Caco-2 (cell line): Measurements from ENCODE around the gene IQSEC3. TPM values are rescaled to one million over a fixed set of nuclear protein-coding genes. Genes with fewer than 3 reads are reported as not detected.

ENCODE experiments used
- BruUV-seq: library from RNA; stranded (reverse); fragments of 400-500 nt; replicated peaks from 2 replicates; lab custom pipeline; 2021; lab: Mats Ljungman, UMichigan
- CTCF ChIA-PET: fragments of 300-600 bp; sonication (Branson Sonifier 250); formaldehyde crosslinking; loops from one replicate; lab custom pipeline; 2022; ENCODE audit warnings: antibody characterized with exemption; lab: Charles Lee
- POLR2A ChIA-PET: fragments of 300-600 bp; sonication (Branson Sonifier 250); formaldehyde crosslinking; loops from one replicate; lab custom pipeline; 2022; ENCODE audit warnings: antibody characterized with exemption; lab: Charles Lee
- DNase-seq, 2 experiments: peaks; one replicate each; pipeline versions ENCODE4 v3.0.0 to v3.0.0-alpha.2; 2020 to 2022
- H3K27me3 ChIP-seq: replicated peaks from 2 replicates; pipeline ENCODE4 v1.6.0; 2011; ENCODE audit warnings: low read length; ENCODE audit not compliant: control insufficient read depth, insufficient read depth
- H3K36me3 ChIP-seq: 2 replicates; pipeline ENCODE4 v1.5.1; 2011; ENCODE audit warnings: low read length; ENCODE audit not compliant: control insufficient read depth, insufficient read depth
- H3K4me1 ChIP-seq: fragments of 250-450 bp; sonication (Bioruptor Pico); 2 replicates; pipeline ENCODE4 v1.5.1; 2020; ENCODE audit warnings: mild to moderate bottlenecking
- H3K4me3 ChIP-seq: 2 replicates; pipeline ENCODE4 v1.5.1; 2011; ENCODE audit warnings: low read depth, mild to moderate bottlenecking, control low read depth, low read length
- H3K9me3 ChIP-seq: fragments of 250-450 bp; sonication (Bioruptor Pico); 2 replicates; pipeline ENCODE4 v1.5.1; 2020; ENCODE audit warnings: mild to moderate bottlenecking, moderate library complexity
- H3K27ac Mint-ChIP-seq: one replicate; pipeline ENCODE4 v1.8.0; 2022; ENCODE audit warnings: mixed read lengths; ENCODE audit not compliant: unreplicated experiment
- H3K27me3 Mint-ChIP-seq: one replicate; pipeline ENCODE4 v1.8.0; 2022; ENCODE audit warnings: mixed read lengths; ENCODE audit not compliant: insufficient read depth, unreplicated experiment
- H3K36me3 Mint-ChIP-seq: one replicate; pipeline ENCODE4 v1.8.0; 2022; ENCODE audit warnings: mild to moderate bottlenecking, mixed read lengths; ENCODE audit not compliant: insufficient read depth, unreplicated experiment
- H3K4me1 Mint-ChIP-seq: one replicate; pipeline ENCODE4 v1.8.0; 2022; ENCODE audit warnings: low read depth, mixed read lengths; ENCODE audit not compliant: unreplicated experiment
- H3K4me3 Mint-ChIP-seq: one replicate; pipeline ENCODE4 v1.8.0; 2022; ENCODE audit warnings: mild to moderate bottlenecking, moderate library complexity, mixed read lengths; ENCODE audit not compliant: unreplicated experiment
- H3K9me3 Mint-ChIP-seq: one replicate; pipeline ENCODE4 v1.8.0; 2022; ENCODE audit warnings: mixed read lengths; ENCODE audit not compliant: unreplicated experiment
- CTCF ChIP-seq, 2 experiments: fragments of 200-600 bp in 1 of 2; IDR thresholded peaks; 1 replicate in 1 of 2; 2 replicates in 1 of 2; pipeline versions ENCODE4 v1.5.1 to v1.8.0; 2011 to 2022; ENCODE audit warnings: antibody characterized with exemption in 1 of 2, control low read depth in 1 of 2, inconsistent platforms in 1 of 2, low read depth in 1 of 2, low read length in 1 of 2, mild to moderate bottlenecking in 1 of 2, moderate library complexity in 1 of 2; ENCODE audit not compliant: insufficient read depth in 1 of 2, severe bottlenecking in 1 of 2, unreplicated experiment in 1 of 2
- intact Hi-C: fragments of 100-400 bp; cut with micrococcal nuclease; formaldehyde crosslinking; loops from one replicate; pipeline ENCODE4 v1.10.0; 2022; ENCODE audit not compliant: unreplicated experiment
- total RNA-seq: library from RNA; stranded (reverse); gene quantifications from 2 replicates; pipeline ENCODE4 v1.2.3, GENCODE V29; 2022

IQSEC3 gene
- total RNA-seq, 1 experiment from 2014 or later: 0.59 TPM

DNA sequence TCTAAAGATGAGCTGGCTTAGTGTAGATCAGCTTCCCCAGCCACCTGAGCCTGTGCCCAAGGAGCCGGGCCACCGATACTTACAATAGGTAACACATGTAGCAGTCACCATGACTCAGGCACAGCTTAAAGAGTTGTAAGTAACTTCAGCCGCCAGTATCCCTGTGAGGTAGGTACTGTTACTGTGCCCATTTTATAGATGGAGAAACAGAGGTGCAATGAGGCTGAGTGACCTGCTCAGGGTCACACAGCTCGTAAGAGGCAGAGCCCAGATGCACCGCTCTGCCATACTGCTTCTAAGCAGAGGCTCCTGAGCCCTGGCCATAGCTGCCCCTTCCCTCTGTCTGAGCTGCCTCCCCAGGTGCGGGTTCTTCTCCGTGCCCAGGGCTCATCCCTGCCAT lies 58.5 kb downstream of the IQSEC3 start:
- Histone ChIP-seq H3K4me1 (no peaks in the 10 kb centered on the region), H3K27me3 (no peaks in the 10 kb centered on the region; the same call in 1 of the 2 replicates), H3K9me3 (no peaks in the 10 kb centered on the region), H3K4me3 (no peak overlapping the region), H3K36me3 (no peaks in the 10 kb centered on the region)
- intact Hi-C loops: no loop called here
- Mint-ChIP-seq H3K36me3 (no peaks in the 10 kb centered on the region), H3K27me3 (peaks cover 12% of the 10 kb centered on the region), H3K27ac (no peak overlapping the region), H3K9me3 (no peaks in the 10 kb centered on the region), H3K4me1 (no peaks in the 10 kb centered on the region), H3K4me3 (no peak overlapping the region)
- no TSS peak for BruUV-seq
- CTCF ChIA-PET: no interaction called here
- POLR2A ChIA-PET: no interaction called here
- no peak for TF ChIP-seq CTCF (IDR thresholded peaks at IDR 0.05; ENCODE audit: insufficient read depth in 1 of 2, low read depth in 1 of 2, low read length in 1 of 2, severe bottlenecking in 1 of 2, unreplicated experiment in 1 of 2)
- no peak for DNase-seq

GRCh38 chr12:125566-125965 lies 59.0 kb downstream of the IQSEC3 start:
- Histone ChIP-seq H3K9me3 (no peaks in the 10 kb centered on the region), H3K4me3 (no peak overlapping the region), H3K36me3 (no peaks in the 10 kb centered on the region), H3K4me1 (no peaks in the 10 kb centered on the region), H3K27me3 (no peaks in the 10 kb centered on the region; the same call in 1 of the 2 replicates)
- Mint-ChIP-seq H3K27me3 (peaks cover 11% of the 10 kb centered on the region), H3K9me3 (no peaks in the 10 kb centered on the region), H3K4me1 (no peaks in the 10 kb centered on the region), H3K4me3 (no peak overlapping the region), H3K36me3 (no peaks in the 10 kb centered on the region), H3K27ac (no peak overlapping the region)
- ChIA-PET CTCF (no interaction called here), POLR2A (no interaction called here)
- intact Hi-C loops: no loop called here
- DNase-seq: no peak
- BruUV-seq: no TSS peak
- TF ChIP-seq CTCF (IDR thresholded peaks at IDR 0.05; ENCODE audit: insufficient read depth in 1 of 2, low read depth in 1 of 2, low read length in 1 of 2, severe bottlenecking in 1 of 2, unreplicated experiment in 1 of 2): no peak

- no peak overlapping the region for H3K4me3 Mint-ChIP-seq
- POLR2A ChIA-PET: no interaction called here
- CTCF ChIA-PET: no interaction called here
Measured at GRCh38 chr12:128079-128478, 61.5 kb downstream of the IQSEC3 start.

More at GRCh38 chr12:128079-128478, 61.5 kb downstream of the IQSEC3 start:
- no peaks in the 10 kb centered on the region for H3K9me3 ChIP-seq
- peaks cover 4% of the 10 kb centered on the region for H3K27me3 Mint-ChIP-seq
- H3K36me3 ChIP-seq: no peaks in the 10 kb centered on the region
- no peak for TF ChIP-seq CTCF (IDR thresholded peaks at IDR 0.05; ENCODE audit: insufficient read depth in 1 of 2, low read depth in 1 of 2, low read length in 1 of 2, severe bottlenecking in 1 of 2, unreplicated experiment in 1 of 2)
- H3K4me3 ChIP-seq: no peak overlapping the region
- no peaks in the 10 kb centered on the region; the same call in 1 of the 2 replicates for H3K27me3 ChIP-seq
- H3K4me1 ChIP-seq: peaks cover 6% of the 10 kb centered on the region; the same call in 1 of the 2 replicates
- intact Hi-C loops: no loop called here
- H3K36me3 Mint-ChIP-seq: no peaks in the 10 kb centered on the region
- no peak for DNase-seq
- peaks cover 6% of the 10 kb centered on the region for H3K4me1 Mint-ChIP-seq
- BruUV-seq: no TSS peak
- H3K9me3 Mint-ChIP-seq: no peaks in the 10 kb centered on the region
- no peak overlapping the region for H3K27ac Mint-ChIP-seq
